Omental fat pad (tissue), 4 donors: ENCODE measurements around the gene UBAP2L. TPM values are rescaled to one million over a fixed set of nuclear protein-coding genes. Genes with fewer than 3 reads are reported as not detected.
"Not testable (repeated sequence)": the region's sequence is repeated elsewhere in the genome, so short reads cannot be mapped to it uniquely, and the experiment has no call there.

Experiments used
- ATAC-seq: fragments of 150-250 bp; one replicate; pipeline ENCODE4 v1.9.1; 2016; ENCODE audit warnings: mild to moderate bottlenecking, moderate library complexity; ENCODE audit not compliant: low FRiP score
- DNase-seq: peaks from one replicate; pipeline ENCODE4 v3.0.0-alpha.2; 2019; ENCODE audit warnings: low spot score
- CTCF ChIP-seq, 3 donors: fragments of 450-650 bp; IDR thresholded peaks; one replicate each; pipeline ENCODE4 v1.5.1; 2016 to 2017; ENCODE audit warnings: antibody characterized with exemption in 3 of 3, mild to moderate bottlenecking in 3 of 3, moderate library complexity in 2 of 3
- total RNA-seq, 4 donors: library from RNA; depleted of rRNA; stranded (reverse); fragments of >200 nt; gene quantifications; one replicate each; pipeline ENCODE4 v1.1.0, GENCODE V29; 2016

Gene UBAP2L
- total RNA-seq, 4 donors from 2014 or later: 51.9 to 92.1 (median 73.6) TPM

- DNase-seq: no peak
- no peak for ATAC-seq
- TF ChIP-seq CTCF (IDR thresholded peaks at IDR 0.05): no peak
These were observed 21.2 kb upstream of the UBAP2L start for GRCh38 chr1:154199563-154199879.

- DNase-seq, ATAC-seq: not testable (repeated sequence)
These were observed 15.0 kb upstream of the UBAP2L start for GRCh38 chr1:154205778-154206177.

- DNase-seq (no peak), ATAC-seq (no peak)
- TF ChIP-seq CTCF (IDR thresholded peaks at IDR 0.05): no peak
These were observed 14.6 kb upstream of the UBAP2L start, which contains the start of gene CFAP141 for GRCh38 chr1:154206196-154206595. TSS of gene CFAP141 (minus strand) at chr1:154206333. CDS start at chr1:154206307, 26 bp downstream.

GRCh38 chr1:154207262-154207661 is 13.5 kb upstream of the UBAP2L start:
- ATAC-seq: no peak
- no peak for DNase-seq
- no peak for TF ChIP-seq CTCF (IDR thresholded peaks at IDR 0.05)

GRCh38 chr1:154208677-154209388 is 11.9 kb upstream of the UBAP2L start:
- ATAC-seq: no peak
- no peak for DNase-seq
- no peak for TF ChIP-seq CTCF (IDR thresholded peaks at IDR 0.05)

GRCh38 chr1:154212083-154212482 is 8.7 kb upstream of the UBAP2L start:
- ATAC-seq (no peak), DNase-seq (no peak)
- no peak for TF ChIP-seq CTCF (IDR thresholded peaks at IDR 0.05)

GRCh38 chr1:154213274-154213673 is 7.5 kb upstream of the UBAP2L start:
- DNase-seq (no peak), ATAC-seq (no peak)
- no peak for TF ChIP-seq CTCF (IDR thresholded peaks at IDR 0.05)
